HG02884 (cell line): Measurements from ENCODE around the gene MAD1L1.
"Not testable (repeated sequence)": the region's sequence is repeated elsewhere in the genome, so short reads cannot be mapped to it uniquely, and the experiment has no call there.

ENCODE experiments used
- ATAC-seq: cut with Tn5 transposase; IDR thresholded peaks from one replicate; pipeline ENCODE4 v1.9.1; 2021; ENCODE audit warnings: mild to moderate bottlenecking, moderate library complexity; ENCODE audit not compliant: unreplicated experiment

MAD1L1 gene

GRCh38 chr7:1995911-1996420 is 236.8 kb downstream of the MAD1L1 start:
- ATAC-seq, result not testable (repeated sequence)

GRCh38 chr7:1995426-1995825 is 237.3 kb downstream of the MAD1L1 start:
- ATAC-seq, result no peak

GRCh38 chr7:1994931-1995330 is 237.8 kb downstream of the MAD1L1 start:
- ATAC-seq, result no peak

GRCh38 chr7:1993776-1994740 is 238.7 kb downstream of the MAD1L1 start:
- ATAC-seq, result no peak

GRCh38 chr7:1993031-1993695 is 239.6 kb downstream of the MAD1L1 start:
- no peak for ATAC-seq

- ATAC-seq, result no peak
Observed at GRCh38 chr7:1992554-1992953, 240.2 kb downstream of the MAD1L1 start.

GRCh38 chr7:1990001-1990670 is 242.6 kb downstream of the MAD1L1 start:
- ATAC-seq, result no peak

- no peak for ATAC-seq
Observed at GRCh38 chr7:1989049-1989860, 243.5 kb downstream of the MAD1L1 start.

GRCh38 chr7:1988533-1988930 is 244.2 kb downstream of the MAD1L1 start:
- ATAC-seq, result no peak

GRCh38 chr7:1987591-1988532 is 244.9 kb downstream of the MAD1L1 start:
- ATAC-seq, result no peak

- no peak for ATAC-seq
Observed at GRCh38 chr7:1987084-1987535, 245.6 kb downstream of the MAD1L1 start.

GRCh38 chr7:1986366-1987083 is 246.2 kb downstream of the MAD1L1 start:
- ATAC-seq, result no peak

GRCh38 chr7:1985936-1986335 is 246.8 kb downstream of the MAD1L1 start:
- no peak for ATAC-seq

- ATAC-seq, result no peak
Observed at GRCh38 chr7:1985042-1985441, 247.7 kb downstream of the MAD1L1 start.

- ATAC-seq, result no peak
Observed at GRCh38 chr7:1981878-1982230, 250.9 kb downstream of the MAD1L1 start.

GRCh38 chr7:1981201-1981877 is 251.4 kb downstream of the MAD1L1 start:
- no peak for ATAC-seq

GRCh38 chr7:1979591-1980560 is 252.9 kb downstream of the MAD1L1 start:
- ATAC-seq, result no peak
